Endothelial cell of umbilical vein (primary cell): ENCODE data around the gene LARGE1.

Experiments used
- CTCF ChIP-seq, 2 donors: IDR thresholded peaks; 1 replicate in 1 of 2; 2 replicates in 1 of 2; pipeline ENCODE4 v1.5.1; 2011; ENCODE audit warnings: low read length in 2 of 2, mild to moderate bottlenecking in 2 of 2, moderate library complexity in 2 of 2, control low read depth in 1 of 2, inconsistent platforms in 1 of 2, low read depth in 1 of 2; ENCODE audit not compliant: insufficient read depth in 1 of 2; ENCODE audit errors: extremely low read depth in 1 of 2
- EZH2 ChIP-seq: IDR thresholded peaks from 2 replicates; pipeline ENCODE4 v1.6.1; 2012; ENCODE audit warnings: borderline replicate concordance, low read depth, mild to moderate bottlenecking, moderate library complexity, low read length, inconsistent platforms; ENCODE audit not compliant: severe bottlenecking
- FOS ChIP-seq: IDR thresholded peaks from 2 replicates; pipeline ENCODE4 v1.6.1; 2011; ENCODE audit warnings: mild to moderate bottlenecking, low read length, moderate library complexity, borderline replicate concordance; ENCODE audit not compliant: insufficient read depth
- JUN ChIP-seq: IDR thresholded peaks from 2 replicates; pipeline ENCODE4 v1.6.1; 2011; ENCODE audit warnings: borderline replicate concordance, low read depth; ENCODE audit not compliant: insufficient read length, insufficient read depth
- MYC ChIP-seq: IDR thresholded peaks from one replicate; pipeline ENCODE4 v1.6.1; 2011; ENCODE audit warnings: mild to moderate bottlenecking, low read depth, low read length
- POLR2A ChIP-seq: IDR thresholded peaks from 2 replicates; pipeline ENCODE4 v1.6.1; 2012; ENCODE audit warnings: low read depth, mild to moderate bottlenecking, control low read depth, low read length
- POLR2AphosphoS5 ChIP-seq: IDR thresholded peaks from 2 replicates; pipeline ENCODE4 v1.6.1; 2012; ENCODE audit warnings: low read depth, mild to moderate bottlenecking, control low read depth, low read length, moderate library complexity; ENCODE audit not compliant: insufficient read depth
- TF ChIP-seq, protein P1 (sequence below): IDR thresholded peaks from 2 replicates; pipeline ENCODE4 v1.6.1; 2011; ENCODE audit not compliant: insufficient read depth, insufficient read length

DNA sequence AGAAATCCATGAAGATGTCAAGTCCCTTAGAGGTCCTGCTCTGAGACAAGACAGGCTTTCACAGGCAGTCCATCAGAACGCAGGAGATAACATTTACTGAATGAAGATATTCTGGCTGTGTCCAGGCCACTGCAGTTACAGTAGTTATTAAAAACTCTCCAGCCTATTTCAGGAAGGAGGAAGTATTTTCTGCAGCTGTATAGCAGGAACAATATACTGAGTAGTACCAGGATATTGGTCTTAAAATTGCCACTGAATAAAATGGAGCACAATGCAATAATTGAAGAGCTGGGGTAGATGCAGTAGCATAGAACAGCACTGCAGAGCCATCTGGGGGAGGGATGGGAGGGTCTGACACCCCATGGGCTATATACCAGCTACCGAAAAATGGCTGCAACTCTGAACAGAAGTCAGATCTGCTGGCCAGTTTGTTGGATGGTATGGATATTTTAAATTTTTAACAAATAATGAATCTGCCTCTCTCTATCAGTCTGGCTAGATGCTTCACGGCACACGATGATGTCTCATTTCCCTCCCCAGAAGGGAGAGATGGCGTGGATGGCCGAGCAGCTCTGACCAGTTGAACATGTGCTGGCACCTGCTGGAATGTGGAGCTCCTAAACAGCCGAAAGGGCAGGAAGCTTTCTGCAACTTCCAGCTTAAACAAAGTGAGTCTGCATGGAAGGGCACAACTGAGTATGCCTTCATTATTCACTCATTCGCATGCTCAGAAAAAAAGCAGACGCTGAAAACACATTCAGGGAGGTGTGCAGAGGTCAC lies 520.0 kb downstream of the LARGE1 start:
- TF ChIP-seq JUN (no peak), CTCF (IDR thresholded peaks at IDR 0.05; ENCODE audit: extremely low read depth in 1 of 2, insufficient read depth in 1 of 2, low read depth in 1 of 2, low read length in 2 of 2) (no peak), EZH2 (no peak), POLR2AphosphoS5 (no peak), POLR2A (no peak), FOS (no peak), MYC (no peak)
- TF ChIP-seq, protein P1, sequence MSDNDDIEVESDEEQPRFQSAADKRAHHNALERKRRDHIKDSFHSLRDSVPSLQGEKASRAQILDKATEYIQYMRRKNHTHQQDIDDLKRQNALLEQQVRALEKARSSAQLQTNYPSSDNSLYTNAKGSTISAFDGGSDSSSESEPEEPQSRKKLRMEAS = no peak
